ENCODE results near the gene VAV2.

The VAV2 gene

GRCh38 chr9:133873009-133873408 is 119.1 kb downstream of the VAV2 start:
- DNase-seq, result no peak

DNA sequence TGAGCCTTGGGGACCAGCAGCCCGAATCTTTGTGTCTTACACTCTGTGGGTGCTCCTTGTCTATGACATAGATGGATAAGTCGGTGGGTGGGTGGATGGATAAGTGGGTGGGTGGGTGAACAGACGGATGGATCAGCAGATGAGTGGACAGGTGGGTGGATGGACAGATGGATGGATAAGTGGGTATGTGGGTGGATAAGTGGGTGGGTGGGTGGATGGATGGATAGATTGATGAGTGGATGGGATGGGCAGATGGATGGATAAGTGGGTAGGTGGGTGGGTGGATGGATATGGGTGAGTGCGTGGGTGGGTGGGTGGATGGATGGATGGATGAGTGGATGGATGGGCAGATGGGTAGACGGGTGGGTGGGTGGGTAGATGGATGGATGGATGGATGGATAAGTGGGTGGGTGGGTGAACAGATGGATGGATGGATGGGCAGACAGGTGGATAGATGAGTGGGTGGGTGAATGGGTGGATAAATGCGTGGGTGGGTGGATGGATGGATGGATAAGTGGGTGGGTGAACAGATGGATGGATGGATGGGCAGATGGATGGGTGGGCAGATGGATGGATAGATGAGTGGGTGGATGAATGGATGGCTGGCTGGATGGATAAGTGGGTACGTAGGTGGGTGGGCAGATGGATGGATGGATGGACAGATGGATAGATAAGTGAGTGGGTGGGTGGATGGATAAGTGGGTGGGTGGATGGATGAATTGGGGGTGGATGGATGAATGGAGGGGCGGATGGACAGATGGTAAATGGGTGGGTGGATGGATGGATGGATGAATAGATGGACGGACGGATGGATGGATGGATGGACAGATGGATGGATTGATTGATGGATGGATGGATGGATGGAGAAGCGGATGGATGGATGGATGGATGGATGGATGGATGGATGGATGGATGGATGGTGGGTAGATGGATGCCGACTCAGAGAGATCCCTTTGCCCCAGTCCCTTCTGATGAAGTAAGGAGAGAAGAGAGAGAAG is 121.2 kb downstream of the VAV2 start:
- DNase-seq, result no peak

GRCh38 chr9:133869674-133870405 is 122.3 kb downstream of the VAV2 start:
- DNase-seq, result no peak

- DNase-seq, result no peak
These were observed 123.9 kb downstream of the VAV2 start for GRCh38 chr9:133868203-133868602.

DNA sequence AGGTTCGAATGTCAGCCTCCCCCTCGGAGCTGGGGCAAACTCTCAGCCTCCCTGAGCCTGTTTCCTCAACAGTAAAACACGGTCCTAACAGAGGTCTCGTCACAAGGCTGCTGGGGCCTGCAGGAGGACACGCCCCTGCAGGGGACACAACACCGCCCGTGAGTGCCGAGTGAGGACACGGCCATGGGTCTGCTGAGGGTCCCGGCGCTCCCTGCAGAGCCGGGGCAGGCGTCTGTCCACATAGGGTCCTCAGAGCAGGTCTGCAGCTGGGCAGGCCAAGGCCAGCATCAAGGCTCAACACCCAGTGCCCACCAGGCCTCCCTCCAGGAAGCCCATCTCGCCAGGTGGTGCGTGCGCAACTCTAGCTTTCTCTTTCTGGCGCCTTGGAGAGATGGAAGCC is 125.2 kb downstream of the VAV2 start:
- no peak for DNase-seq

DNA sequence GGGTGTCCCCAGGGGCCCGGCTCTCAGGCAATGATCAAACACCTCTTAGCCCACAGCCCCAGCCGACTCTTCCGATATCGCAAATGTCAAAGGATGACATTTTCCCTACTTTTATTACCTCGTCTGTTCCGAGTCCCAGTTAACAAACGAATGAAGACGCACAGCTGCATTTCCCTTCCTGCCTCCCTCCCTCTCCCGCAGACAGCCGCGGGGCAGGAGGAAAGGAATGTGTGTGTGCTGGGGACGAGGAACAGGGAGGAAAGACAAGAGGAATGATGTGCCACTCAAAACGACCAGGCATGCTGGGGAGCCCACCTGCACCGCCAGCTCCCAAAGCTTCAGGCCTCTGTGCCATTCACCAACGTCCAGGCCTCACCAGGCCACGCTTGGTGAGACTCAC is 128.1 kb downstream of the VAV2 start:
- DNase-seq, result no peak

- no peak for DNase-seq
These were observed 128.9 kb downstream of the VAV2 start for GRCh38 chr9:133863257-133863592.

DNA sequence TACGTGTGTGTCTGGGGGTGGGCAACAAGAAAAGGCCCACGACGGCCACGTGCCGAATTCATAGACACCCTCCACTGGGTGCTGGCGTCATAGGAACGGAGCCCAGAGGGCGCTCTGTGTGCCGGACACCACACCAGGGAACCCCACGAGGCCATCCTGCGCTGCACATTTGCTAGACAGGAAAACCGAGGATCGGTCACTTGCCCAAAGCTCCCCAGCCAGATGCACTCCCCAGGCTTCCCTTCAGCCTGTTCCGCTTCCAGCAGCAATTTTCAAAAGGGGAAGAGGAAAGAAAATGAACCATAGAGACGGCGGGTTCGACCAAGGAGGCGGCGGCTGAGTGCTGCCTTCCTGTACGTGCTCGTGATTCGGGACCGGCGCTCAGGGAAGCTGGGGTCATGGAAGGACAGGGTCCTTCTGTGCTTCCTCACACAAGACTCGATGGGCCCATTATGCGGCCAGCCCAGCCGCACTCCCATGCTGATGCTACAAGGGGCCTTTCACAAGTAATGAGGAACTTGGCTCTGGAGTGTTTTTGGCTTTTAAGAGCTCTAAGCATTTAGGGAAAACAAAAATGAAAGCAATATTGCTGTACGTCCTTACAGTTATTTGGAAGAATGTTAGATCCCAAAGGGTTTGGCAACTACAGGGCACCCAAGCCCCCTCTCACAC is 129.4 kb downstream of the VAV2 start:
- DNase-seq, result no peak

DNA sequence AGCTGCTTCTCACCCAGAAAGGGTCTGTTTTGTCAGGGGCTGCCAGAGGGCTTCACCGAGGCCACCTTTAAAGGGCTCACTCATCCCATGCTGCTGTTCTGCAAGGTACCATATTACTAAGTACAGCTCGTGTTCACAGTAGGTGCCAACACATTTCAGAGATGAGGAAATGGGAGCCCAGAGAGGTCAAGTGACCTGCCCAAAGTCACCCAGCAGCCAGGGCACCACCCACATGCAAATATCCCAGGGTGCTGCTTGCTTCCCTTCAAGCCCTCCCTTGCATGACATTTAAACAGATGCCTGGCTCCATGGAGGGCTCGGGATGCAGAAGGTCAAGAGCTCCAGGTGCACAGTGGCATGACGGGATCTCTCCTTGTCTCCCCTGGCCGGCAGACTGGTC is 130.4 kb downstream of the VAV2 start:
- no peak for DNase-seq

DNA sequence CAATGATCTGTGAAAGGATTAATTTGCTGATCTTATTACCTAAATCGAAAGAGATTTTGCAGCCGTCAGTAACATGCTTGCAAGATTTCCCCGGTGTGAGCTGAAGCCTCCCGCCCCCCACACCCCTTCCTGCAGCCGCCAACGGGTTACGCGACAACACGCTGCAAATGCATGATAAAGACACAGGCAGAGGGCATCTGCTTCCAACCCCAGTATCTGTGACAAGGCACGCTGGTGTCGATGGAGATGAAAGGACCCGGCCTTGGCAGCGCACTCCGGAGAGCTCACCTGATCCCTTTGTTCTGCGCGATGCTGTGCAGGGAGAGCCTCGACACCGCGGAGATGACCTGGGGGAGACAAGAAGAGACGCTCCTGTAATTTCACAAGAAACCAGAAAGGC is 131.0 kb downstream of the VAV2 start:
- peak; percentile 45 for DNase-seq

GRCh38 chr9:133858771-133859170 is 133.4 kb downstream of the VAV2 start:
- no peak for DNase-seq

DNA sequence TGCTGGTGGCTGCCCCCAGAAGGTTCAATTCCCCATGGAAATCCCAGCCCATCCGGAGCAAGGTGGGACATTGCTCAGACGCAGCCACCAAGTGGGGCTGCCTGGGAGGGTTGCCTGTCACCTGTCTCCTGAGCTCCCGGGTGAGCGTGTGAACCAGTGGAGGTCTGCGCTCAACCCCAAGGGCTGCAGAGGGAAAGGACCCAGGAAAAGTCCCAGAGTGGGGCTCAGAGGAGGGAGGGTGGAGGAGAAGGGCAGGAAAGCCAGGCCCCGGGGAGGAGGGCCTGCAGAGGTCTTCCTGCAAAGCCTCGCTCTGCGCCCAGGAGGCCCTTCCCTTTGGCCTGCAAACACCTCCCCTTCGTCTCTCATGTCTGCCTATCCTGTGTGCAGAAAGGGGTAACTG is 134.5 kb downstream of the VAV2 start:
- no peak for DNase-seq

DNA sequence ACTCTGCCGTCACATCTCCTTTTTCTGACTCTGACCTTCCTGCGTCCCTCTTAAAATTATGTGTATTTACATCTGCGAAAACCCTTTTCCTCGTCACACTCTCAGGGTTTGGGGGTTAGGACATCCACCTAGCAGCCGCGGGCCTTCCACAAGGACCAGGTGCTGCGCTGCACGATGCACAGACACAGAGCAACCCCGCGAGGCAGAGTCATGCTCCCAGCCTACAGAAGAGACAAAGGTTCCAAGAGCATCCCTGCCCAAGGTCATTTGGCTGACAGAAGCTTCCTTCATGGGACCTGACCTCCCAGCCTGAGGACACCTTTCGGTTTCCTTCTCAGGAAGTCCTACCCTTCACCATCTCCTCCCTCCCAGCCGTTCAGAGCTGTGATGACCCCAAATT is 135.3 kb downstream of the VAV2 start:
- DNase-seq, result no peak

DNA sequence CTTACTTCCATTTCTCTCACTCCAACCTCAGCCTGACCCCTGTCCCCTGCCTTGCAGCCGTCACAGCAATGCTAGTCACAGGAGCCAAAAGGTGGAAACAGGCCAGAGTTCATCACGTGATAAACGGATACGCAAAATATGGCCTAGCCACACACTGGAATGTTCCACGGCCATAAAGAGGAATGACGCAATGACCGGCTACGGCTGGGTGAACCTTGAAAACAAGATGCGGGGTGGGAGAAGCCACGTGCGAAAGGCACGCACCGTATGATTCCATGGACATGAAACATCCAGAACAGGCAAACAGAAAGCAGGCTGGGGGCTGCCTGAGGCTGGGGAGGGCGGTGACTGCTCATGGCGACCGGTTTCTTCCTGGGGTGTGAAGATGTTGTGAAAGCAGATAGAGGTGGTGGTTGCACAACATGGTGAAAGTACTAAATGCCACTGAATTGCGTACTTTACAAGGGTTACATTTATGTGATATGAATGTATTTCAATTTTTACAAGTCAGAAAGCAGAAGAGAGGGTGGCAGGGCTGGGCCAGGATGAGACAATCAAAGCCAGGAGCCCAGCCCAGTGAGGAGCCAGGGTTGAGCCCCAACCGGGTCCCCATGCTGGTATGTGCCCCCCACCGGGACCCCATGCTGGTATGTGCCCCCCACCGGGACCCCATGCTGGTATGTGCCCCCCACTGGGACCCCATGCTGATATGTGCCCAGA is 136.2 kb downstream of the VAV2 start:
- no peak for DNase-seq

DNA sequence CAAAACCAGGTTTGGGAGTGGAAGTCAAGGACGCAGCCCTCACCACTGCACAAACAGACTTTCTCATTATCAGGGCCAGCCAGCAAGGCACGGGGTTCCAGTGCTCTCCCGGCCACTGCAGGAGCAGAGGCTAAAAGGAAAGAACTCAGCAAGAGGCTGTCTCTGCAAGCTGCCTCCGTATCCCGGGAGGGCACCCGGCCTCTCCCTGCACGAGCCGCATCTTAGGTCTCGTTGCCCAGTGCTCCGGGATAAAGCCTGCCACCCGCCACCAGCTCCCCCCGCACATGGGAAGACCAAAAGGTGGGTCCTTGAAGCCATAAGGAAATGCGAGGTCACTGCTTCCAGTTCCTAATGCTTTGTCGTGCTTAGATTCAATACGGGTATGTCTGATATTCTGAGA is 136.8 kb downstream of the VAV2 start:
- DNase-seq, result no peak

- DNase-seq, result no peak
These were observed 137.4 kb downstream of the VAV2 start for GRCh38 chr9:133854765-133855164.

- DNase-seq, result no peak
These were observed 138.1 kb downstream of the VAV2 start for GRCh38 chr9:133854048-133854447.

GRCh38 chr9:133853331-133853730 is 138.8 kb downstream of the VAV2 start:
- no peak for DNase-seq

- no peak for DNase-seq
These were observed 139.7 kb downstream of the VAV2 start for GRCh38 chr9:133852431-133852830.

DNA sequence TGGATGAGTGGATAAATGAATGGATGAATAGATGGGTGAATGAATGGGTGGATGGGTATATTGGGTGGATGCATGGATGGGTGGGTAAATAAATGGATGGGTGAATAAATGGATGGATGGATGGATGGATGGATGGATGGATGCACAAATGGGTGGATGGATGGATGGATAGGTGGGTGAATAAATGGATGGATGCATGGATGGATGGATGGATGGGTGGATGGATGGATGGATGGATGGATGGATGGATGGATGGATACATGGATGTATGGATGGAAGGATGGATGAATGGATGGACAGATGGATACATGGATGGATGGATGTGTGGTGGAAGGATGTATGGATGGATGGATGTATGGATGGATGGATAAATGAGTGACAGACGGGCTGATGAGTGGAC is 140.4 kb downstream of the VAV2 start:
- no peak for DNase-seq

- DNase-seq, result no peak
These were observed 141.2 kb downstream of the VAV2 start for GRCh38 chr9:133850937-133851336.

GRCh38 chr9:133850161-133850560 is 142.0 kb downstream of the VAV2 start:
- DNase-seq, result no peak

GRCh38 chr9:133849110-133849670 is 142.9 kb downstream of the VAV2 start:
- no peak for DNase-seq
